HepG2 (cell line): ENCODE results near the gene TLCD3A. TPM values are rescaled to one million over a fixed set of nuclear protein-coding genes. Genes with fewer than 3 reads are reported as not detected.
"Not testable (repeated sequence)": the region's sequence is repeated elsewhere in the genome, so short reads cannot be mapped to it uniquely, and the experiment has no call there.

Experiments
- ATAC-seq: fragments of 200-7000 bp; cut with Tn5 transposase; 3 replicates; pipeline ENCODE4 v1.9.1; 2020; ENCODE audit warnings: mild to moderate bottlenecking, moderate library complexity
- BruUV-seq: library from RNA; stranded (reverse); fragments of 400-500 nt; replicated peaks from 2 replicates; lab custom pipeline; 2021; lab: Mats Ljungman, UMichigan
- CTCF ChIA-PET: fragments of 300-600 bp; formaldehyde crosslinking; extraction: SDS; loops from one replicate; lab custom pipeline; 2021; ENCODE audit warnings: low total read pairs, inconsistent platforms, low intra/inter-chr PET ratio; lab: Yijun Ruan, JAX
- POLR2A ChIA-PET: fragments of 350-600 bp; sonication (Branson Sonifier 250); formaldehyde crosslinking; loops from one replicate; lab custom pipeline; 2020; ENCODE audit warnings: antibody characterized with exemption, inconsistent platforms; lab: Yijun Ruan, JAX
- DNase-seq: peaks from one replicate; pipeline ENCODE4 v3.0.0-alpha.2; 2015; ENCODE audit warnings: low spot score
- FAIRE-seq: peaks from 3 replicates; lab custom pipeline; 2011; peaks lifted over from hg19 to GRCh38; lab: Jason Lieb, UNC
- H2AFZ ChIP-seq: one replicate; pipeline ENCODE4 v1.6.1; 2011; ENCODE audit warnings: low read length, inconsistent platforms
- H3K27ac ChIP-seq: fragments of 300-600 bp; 3 replicates; pipeline ENCODE4 v1.8.0; 2011; ENCODE audit warnings: mixed run types, mild to moderate bottlenecking, mixed read lengths, low read length, inconsistent platforms; ENCODE audit not compliant: insufficient read depth; ENCODE audit errors: extremely low read length
- H3K27me3 ChIP-seq, 2 experiments: fragments of 200-600 bp in 1 of 2; 2 replicates in 1 of 2; 3 replicates in 1 of 2; pipeline versions ENCODE4 v1.6.0 to v1.8.0; 2011; ENCODE audit warnings: low read length in 2 of 2, mild to moderate bottlenecking in 2 of 2, moderate library complexity in 2 of 2, inconsistent platforms in 1 of 2; ENCODE audit not compliant: insufficient read depth in 2 of 2, control insufficient read depth in 1 of 2
- H3K36me3 ChIP-seq, 2 experiments: fragments of 200-600 bp in 1 of 2; replicated peaks in 1 of 2; 2 replicates in 1 of 2; 3 replicates in 1 of 2; pipeline versions ENCODE4 v1.5.1 to v1.8.0; 2011; ENCODE audit warnings: low read length in 2 of 2, inconsistent platforms in 1 of 2; ENCODE audit not compliant: insufficient read depth in 2 of 2, control insufficient read depth in 1 of 2
- H3K4me1 ChIP-seq: 2 replicates; pipeline ENCODE4 v1.5.1; 2012; ENCODE audit warnings: low read length, inconsistent platforms; ENCODE audit not compliant: insufficient read depth
- H3K4me2 ChIP-seq: 2 replicates; pipeline ENCODE4 v1.6.0; 2011; ENCODE audit warnings: low read depth, low read length, inconsistent platforms
- H3K4me3 ChIP-seq, 3 experiments: fragments of 200-600 bp in 1 of 3; sonication (generic), shearing (Covaris generic) in 1 of 3; replicated peaks in 1 of 3; 2 replicates each; pipeline ENCODE4 v1.5.1; 2011 to 2016; ENCODE audit warnings: low read length in 3 of 3, inconsistent platforms in 2 of 3, low read depth in 2 of 3, mild to moderate bottlenecking in 2 of 3, control low read depth in 1 of 3, mixed read lengths in 1 of 3; ENCODE audit not compliant: insufficient read depth in 1 of 3
- H3K79me2 ChIP-seq: one replicate; pipeline ENCODE4 v1.6.1; 2011; ENCODE audit warnings: low read length, inconsistent platforms; ENCODE audit not compliant: insufficient read depth
- H3K9ac ChIP-seq: 2 replicates; pipeline ENCODE4 v1.6.0; 2011; ENCODE audit warnings: mild to moderate bottlenecking, low read depth, low read length, inconsistent platforms; ENCODE audit not compliant: insufficient read depth
- H3K9me3 ChIP-seq: 2 replicates; pipeline ENCODE4 v1.5.1; 2012; ENCODE audit warnings: mild to moderate bottlenecking, low read length
- H4K20me1 ChIP-seq: 2 replicates; pipeline ENCODE4 v1.6.0; 2011; ENCODE audit warnings: inconsistent platforms, mild to moderate bottlenecking, low read length, moderate library complexity; ENCODE audit not compliant: insufficient read depth
- ZBTB40 ChIP-seq, 2 experiments: fragments of 450-650 bp in 1 of 2; sonication (generic) in 1 of 2; formaldehyde crosslinking in 1 of 2; IDR thresholded peaks; 2 replicates each; pipeline versions ENCODE4 v1.6.1 to v1.8.0; 2016 to 2022; ENCODE audit warnings: antibody characterized with exemption in 1 of 2, mild to moderate bottlenecking in 1 of 2, missing genetic modification reagents in 1 of 2
- ZNF256 ChIP-seq: sonication (generic); formaldehyde crosslinking; conservative IDR thresholded peaks from 2 replicates; pipeline ENCODE4 v1.4.0; 2020; ENCODE audit warnings: missing genetic modification reagents
- ZNF296 ChIP-seq: sonication (generic); formaldehyde crosslinking; conservative IDR thresholded peaks from 2 replicates; pipeline ENCODE4 v1.5.0; 2020; ENCODE audit warnings: mild to moderate bottlenecking, missing genetic modification reagents
- ZNF772 ChIP-seq: sonication (generic); formaldehyde crosslinking; IDR thresholded peaks from 2 replicates; pipeline ENCODE4 v1.5.0; 2020; ENCODE audit warnings: mild to moderate bottlenecking, missing genetic modification reagents
- WGBS: methylation state at CpG from one replicate; pipeline ENCODE4 v1.1.6; 2017; ENCODE audit warnings: low lambda C conversion rate; 5-methylcytosine and 5-hydroxymethylcytosine counted together
- in situ Hi-C: cut with HindIII; loops from 2 replicates; pipeline ENCODE4 v1.10.0; 2017; ENCODE audit warnings: low pct_unique_long_range_greater_than_20kb; ENCODE audit not compliant: extremely low pct_ligation_motif_present
- intact Hi-C: fragments of 100-400 bp; cut with micrococcal nuclease; formaldehyde crosslinking; loops from one replicate; pipeline ENCODE4 v1.10.0; 2022; ENCODE audit not compliant: unreplicated experiment
- polyA plus RNA-seq, 8 experiments: library from polyadenylated mRNA; depleted of rRNA in 3 of 8; stranded (reverse) in 7 of 8; unstranded in 1 of 8; fragments of >200 nt; fragmentation: Illumina TruSeq in 4 of 8; extraction: Trizol in 4 of 8; gene quantifications; 2 replicates each; pipeline versions ENCODE4 v1.2.1 to v1.2.3, GENCODE V29; 2011 to 2016; ENCODE audit warnings: low read depth in 4 of 8, missing spikeins in 1 of 8, mixed read lengths in 1 of 8; ENCODE audit not compliant: insufficient read depth in 1 of 8
- total RNA-seq, 5 experiments: library from RNA; depleted of rRNA; stranded (reverse); fragments of >200 nt; fragmentation: Illumina TruSeq; extraction: Trizol; gene quantifications; 2 replicates each; pipeline ENCODE4 v1.2.3, GENCODE V29; 2016; ENCODE audit warnings: low read depth in 1 of 5

The TLCD3A gene
- total and polyA plus RNA-seq, 2 of the 13 experiments (the other 11 are each of a cell fraction or from before 2014, with no cell fraction given) = 25.2 to 46.6 TPM

GRCh38 chr17:785901-786300, 53.5 kb downstream of the TLCD3A start:
- POLR2A ChIA-PET, H3K9me3 ChIP-seq, DNase-seq, H4K20me1 ChIP-seq, H2AFZ ChIP-seq, H3K4me2 ChIP-seq, BruUV-seq, H3K27me3 ChIP-seq, intact Hi-C loops, ATAC-seq, H3K4me3 ChIP-seq, H3K9ac ChIP-seq, H3K27ac ChIP-seq, CTCF ChIA-PET, FAIRE-seq, in situ Hi-C loops: not testable (repeated sequence)
- Histone ChIP-seq H3K79me2 (peaks cover 41% of the 10 kb centered on the region), H3K4me1 (peaks cover 19% of the 10 kb centered on the region), H3K36me3 (peaks cover 15 to 37% of the 10 kb centered on the region in 2 experiments; a peak in 4 of 5 replicates)
- WGBS = 97% methylated on average over 7 of the region's 7 CpGs

- H3K9ac ChIP-seq = no peak overlapping the region
- FAIRE-seq = no peak
- H3K9me3 ChIP-seq = no peaks in the 10 kb centered on the region
- BruUV-seq = no TSS peak
- H3K4me2 ChIP-seq = no peak overlapping the region
- no peak for TF ChIP-seq ZBTB40 (IDR thresholded peaks at IDR 0.05)
- TF ChIP-seq ZBTB40 (CRISPR knock-in tag; IDR thresholded peaks at IDR 0.05) = no peak
- no peak for TF ChIP-seq ZNF772 (CRISPR knock-in tag)
- no peak for TF ChIP-seq ZNF256 (CRISPR knock-in tag)
- TF ChIP-seq ZNF296 (CRISPR knock-in tag) = no peak
- TF ChIP-seq, all 625 proteins: peak for 0
- ChIA-PET CTCF (no interaction called here), POLR2A (no interaction called here)
- Histone ChIP-seq H3K27me3 (no peaks in the 10 kb centered on the region; a peak in 1 of 5 replicates), H2AFZ (no peak overlapping the region), H4K20me1 (no peaks in the 10 kb centered on the region), H3K4me1 (peaks cover 19% of the 10 kb centered on the region), H3K36me3 (peaks cover 17 to 55% of the 10 kb centered on the region in 2 experiments; a peak in 4 of 5 replicates), H3K79me2 (peaks cover 22% of the 10 kb centered on the region), H3K27ac (no peak overlapping the region), H3K4me3 (no peak overlapping the region)
- DNase-seq (no peak), ATAC-seq (no peak)
- intact Hi-C loops = no loop called here
- in situ Hi-C loops = no loop called here
- WGBS = 97% methylated on average over 10 of the region's 12 CpGs
These were observed 55.3 kb downstream of the TLCD3A start for GRCh38 chr17:787641-788221.
